GM12873 (cell line): ENCODE data around the gene KSR1.

Source experiments
- TF ChIP-seq, protein P1 (sequence below): IDR thresholded peaks from 2 replicates; pipeline ENCODE4 v1.5.1; 2012; ENCODE audit warnings: low read depth, mild to moderate bottlenecking, moderate library complexity, low read length, control low read depth; ENCODE audit not compliant: insufficient read depth; ENCODE audit errors: missing control alignments

Gene KSR1

GRCh38 chr17:27609611-27610303 lies 153.5 kb downstream of the KSR1 start:
- TF ChIP-seq, protein P1, sequence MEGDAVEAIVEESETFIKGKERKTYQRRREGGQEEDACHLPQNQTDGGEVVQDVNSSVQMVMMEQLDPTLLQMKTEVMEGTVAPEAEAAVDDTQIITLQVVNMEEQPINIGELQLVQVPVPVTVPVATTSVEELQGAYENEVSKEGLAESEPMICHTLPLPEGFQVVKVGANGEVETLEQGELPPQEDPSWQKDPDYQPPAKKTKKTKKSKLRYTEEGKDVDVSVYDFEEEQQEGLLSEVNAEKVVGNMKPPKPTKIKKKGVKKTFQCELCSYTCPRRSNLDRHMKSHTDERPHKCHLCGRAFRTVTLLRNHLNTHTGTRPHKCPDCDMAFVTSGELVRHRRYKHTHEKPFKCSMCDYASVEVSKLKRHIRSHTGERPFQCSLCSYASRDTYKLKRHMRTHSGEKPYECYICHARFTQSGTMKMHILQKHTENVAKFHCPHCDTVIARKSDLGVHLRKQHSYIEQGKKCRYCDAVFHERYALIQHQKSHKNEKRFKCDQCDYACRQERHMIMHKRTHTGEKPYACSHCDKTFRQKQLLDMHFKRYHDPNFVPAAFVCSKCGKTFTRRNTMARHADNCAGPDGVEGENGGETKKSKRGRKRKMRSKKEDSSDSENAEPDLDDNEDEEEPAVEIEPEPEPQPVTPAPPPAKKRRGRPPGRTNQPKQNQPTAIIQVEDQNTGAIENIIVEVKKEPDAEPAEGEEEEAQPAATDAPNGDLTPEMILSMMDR = peak; percentile 69

DNA sequence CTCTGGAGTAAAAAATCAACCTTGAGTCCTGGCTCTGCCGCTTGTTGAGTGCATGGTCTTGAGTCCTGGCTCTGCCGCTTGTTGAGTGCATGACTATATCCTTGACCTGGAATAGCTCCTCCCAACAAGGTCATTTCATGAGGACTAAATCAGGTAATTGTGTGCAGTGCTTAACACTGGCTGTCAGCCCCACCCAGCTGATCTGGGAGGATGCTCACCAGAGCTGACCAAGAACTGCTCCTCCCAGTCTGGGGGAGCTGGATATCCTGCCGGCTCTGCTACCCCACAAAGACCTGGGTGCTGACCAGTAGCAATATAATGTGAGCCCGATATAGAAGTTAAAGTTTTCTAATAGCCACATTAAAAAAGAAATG lies 154.0 kb downstream of the KSR1 start:
- TF ChIP-seq, protein P1 = no peak

- TF ChIP-seq, protein P1 = no peak
Observed at GRCh38 chr17:27612160-27612770, 156.0 kb downstream of the KSR1 start.

- TF ChIP-seq, protein P1 = no peak
Observed at GRCh38 chr17:27613433-27613832, 157.2 kb downstream of the KSR1 start.

DNA sequence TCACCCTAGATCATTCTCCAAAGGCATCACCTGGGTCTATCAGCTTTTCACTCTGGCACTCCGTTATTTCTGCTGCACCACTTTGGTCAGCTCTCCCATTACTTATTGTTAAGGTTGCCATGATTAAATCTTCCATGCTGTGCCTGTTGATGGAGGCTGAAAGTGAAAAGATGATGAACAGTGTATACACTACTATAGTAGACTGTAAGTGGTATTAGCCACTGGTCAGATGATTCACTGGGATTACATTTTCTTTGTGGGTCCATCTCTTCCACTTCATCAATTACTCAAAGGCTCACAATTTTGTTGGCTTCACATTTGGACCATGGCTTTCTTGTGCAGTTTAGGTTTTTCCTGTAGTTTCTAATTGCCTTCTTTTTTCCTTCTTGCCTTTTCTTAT lies 158.9 kb downstream of the KSR1 start:
- TF ChIP-seq, protein P1 = no peak

DNA sequence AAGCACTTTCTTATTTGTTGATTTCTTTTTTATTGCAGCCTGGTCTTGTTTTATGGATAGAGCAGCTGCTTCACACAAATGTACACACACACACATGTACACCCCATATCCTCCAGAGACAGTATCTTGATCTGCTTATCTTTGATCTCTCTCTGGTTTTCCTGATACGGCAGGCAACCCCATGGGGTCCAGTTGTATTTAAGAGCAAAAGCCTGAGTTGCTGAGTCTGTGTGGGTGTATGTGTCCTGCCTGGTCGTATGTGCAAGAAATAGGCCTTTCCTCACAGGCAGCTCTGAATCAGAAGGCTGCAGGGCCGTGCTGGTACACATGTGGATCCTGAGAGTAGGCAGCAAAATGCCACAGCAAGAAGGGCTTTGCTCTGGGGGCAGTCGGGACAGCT lies 160.2 kb downstream of the KSR1 start:
- TF ChIP-seq, protein P1 = no peak

DNA sequence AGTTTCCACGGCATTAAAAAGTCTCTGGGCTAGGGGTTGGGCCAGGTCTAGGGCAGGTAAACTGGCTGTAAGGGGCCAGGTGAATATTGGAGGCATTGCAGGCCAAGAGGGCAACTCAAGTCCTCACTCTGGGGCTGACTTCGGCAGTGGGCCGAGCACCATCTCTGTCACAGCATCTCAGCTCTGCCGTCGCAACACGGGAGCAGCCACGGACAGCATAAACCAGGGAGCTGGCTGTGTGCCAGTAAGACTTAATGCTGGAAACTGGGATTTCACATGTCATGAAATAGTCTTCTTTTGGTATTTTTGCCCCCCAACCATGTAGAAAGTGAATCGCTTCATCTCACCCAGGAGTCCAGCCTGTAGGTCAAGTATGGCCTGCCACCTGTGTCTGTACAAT lies 162.2 kb downstream of the KSR1 start:
- TF ChIP-seq, protein P1 = no peak
